8988T (cell line): ENCODE measurements around the gene IL4R.

Experiments
- DNase-seq: peaks from one replicate; pipeline ENCODE4 v3.0.0; 2011

IL4R gene

GRCh38 chr16:27289669-27290068 is 24.1 kb upstream of the IL4R start:
- DNase-seq: no peak

- DNase-seq: no peak
Measured at GRCh38 chr16:27290562-27290961, 23.2 kb upstream of the IL4R start.

- DNase-seq: no peak
Measured at GRCh38 chr16:27291106-27291505, 22.7 kb upstream of the IL4R start.

- no peak for DNase-seq
Measured at GRCh38 chr16:27291722-27292240, 22.0 kb upstream of the IL4R start.

GRCh38 chr16:27293343-27293742 is 20.4 kb upstream of the IL4R start:
- DNase-seq: no peak

DNA sequence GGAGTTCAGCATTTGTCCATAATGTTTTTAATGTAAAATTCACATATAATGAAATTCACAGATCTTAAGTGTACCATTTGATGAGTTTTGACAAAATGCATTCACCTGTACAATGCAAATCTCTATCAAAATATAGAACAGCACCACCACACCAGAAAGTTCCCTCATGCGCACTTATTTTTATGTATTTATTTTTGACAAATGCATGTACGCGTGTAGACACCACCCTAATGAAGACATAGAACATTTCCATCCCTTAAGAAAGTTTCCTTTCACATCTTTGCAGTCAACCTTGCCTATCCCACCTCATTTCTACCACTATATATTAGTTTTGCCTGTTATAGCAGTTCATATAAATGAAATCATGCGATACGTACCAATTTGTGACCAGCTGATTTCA is 15.6 kb upstream of the IL4R start:
- DNase-seq: no peak

GRCh38 chr16:27301236-27301861 is 12.4 kb upstream of the IL4R start:
- no peak for DNase-seq

DNA sequence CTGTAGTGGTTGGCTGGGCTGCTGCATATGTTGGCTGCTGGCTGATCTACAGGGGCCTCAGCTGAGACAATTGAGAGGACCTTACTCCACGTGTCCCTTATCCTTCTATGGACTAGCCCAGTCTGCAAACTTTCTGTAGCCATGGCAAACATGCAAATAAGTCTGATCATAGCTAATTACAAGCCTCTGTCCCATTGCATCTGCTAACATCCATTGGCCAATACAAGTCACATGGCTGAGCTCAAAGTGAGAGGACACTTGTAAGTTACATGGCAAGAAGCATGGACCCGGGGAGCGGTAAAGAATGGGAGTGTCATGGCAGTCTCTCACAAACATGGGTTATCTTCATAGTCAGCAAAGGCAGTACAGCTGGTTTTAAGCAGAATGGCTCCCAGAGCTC is 11.6 kb upstream of the IL4R start:
- DNase-seq: no peak

DNA sequence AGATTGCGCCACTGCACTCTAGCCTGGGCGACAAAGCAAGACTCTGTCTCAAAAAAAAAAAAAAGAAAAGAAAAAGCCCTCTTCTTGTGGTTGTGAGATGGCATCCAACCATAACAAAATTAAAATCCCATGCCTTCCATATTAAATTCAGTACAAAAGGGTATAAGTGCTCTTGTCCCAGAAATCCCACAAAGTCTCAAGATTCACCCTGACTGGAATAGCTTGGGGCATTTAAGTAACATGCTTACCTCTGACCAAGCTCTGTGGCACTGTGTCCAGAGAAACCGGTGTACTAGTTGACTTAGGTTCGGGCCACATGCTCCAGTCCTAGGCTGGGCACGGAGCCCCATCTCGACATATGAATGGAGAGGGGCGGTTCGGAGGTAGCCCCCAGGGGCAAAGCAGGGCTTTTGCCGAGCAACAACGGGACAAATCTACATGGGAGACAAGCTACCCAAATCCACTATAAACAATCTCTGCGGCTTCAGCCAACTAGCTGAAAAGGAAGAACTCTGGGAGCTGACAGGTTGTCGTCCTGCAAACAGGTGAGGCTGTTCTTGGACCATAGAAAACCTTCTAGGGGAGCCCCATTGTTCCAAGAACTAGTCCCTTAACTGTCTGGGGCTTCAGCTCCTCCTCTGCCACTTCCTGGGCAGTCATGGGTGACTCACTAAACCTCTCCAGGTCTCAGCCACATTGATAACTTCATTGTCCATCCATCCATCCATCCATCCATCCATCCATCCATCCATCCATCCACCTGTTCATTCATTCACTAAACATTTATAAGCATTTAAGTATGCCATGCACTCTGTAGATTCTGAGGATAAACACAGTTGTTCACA is 10.3 kb upstream of the IL4R start:
- no peak for DNase-seq

DNA sequence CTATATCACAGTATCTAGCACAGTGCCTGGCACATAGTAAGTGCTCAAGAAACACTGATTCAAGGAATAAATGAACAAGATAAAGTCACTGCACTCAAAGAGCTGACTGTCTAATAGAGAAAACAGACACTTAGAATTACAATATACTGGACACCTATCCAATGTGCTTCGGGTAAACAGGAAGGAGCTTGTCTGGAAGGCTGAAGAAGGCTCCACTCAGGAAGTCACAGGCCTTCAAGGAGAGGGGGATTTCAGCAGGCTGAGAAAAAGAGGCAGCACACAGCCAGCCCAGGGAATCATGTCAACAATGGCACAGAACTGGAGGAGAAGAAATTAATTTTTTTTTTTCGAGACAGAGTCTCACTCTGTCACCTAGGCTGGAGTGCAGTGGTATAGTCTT is 9.7 kb upstream of the IL4R start:
- DNase-seq: no peak

- no peak for DNase-seq
Measured at GRCh38 chr16:27304881-27305745, 8.7 kb upstream of the IL4R start.

DNA sequence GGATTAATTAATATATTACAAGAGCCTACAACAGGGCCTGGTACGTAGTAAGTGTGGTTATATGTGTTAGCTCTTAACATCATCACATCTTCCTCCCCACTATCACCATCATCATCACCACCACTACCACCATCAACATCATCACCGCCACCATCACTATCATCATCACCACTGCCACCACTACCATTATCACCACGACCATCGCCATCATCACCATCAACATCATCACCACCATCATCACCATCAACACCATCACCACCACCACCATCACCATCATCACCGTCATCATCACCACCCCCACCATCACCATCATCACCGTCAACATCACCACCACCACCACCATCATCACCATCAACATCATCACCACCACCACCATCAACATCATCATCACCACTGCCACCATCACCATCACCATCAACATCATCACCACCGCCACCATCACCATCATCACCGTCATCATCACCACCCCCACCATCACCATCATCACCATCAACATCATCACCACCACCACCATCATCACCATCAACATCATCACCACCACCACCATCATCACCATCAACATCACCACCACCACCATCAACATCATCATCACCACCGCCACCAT is 7.8 kb upstream of the IL4R start:
- DNase-seq: no peak

- no peak for DNase-seq
Measured at GRCh38 chr16:27308792-27309191, 5.0 kb upstream of the IL4R start.

GRCh38 chr16:27310576-27311447 is 3.0 kb upstream of the IL4R start:
- DNase-seq: no peak

- no peak for DNase-seq
Measured at GRCh38 chr16:27311448-27311830, 2.3 kb upstream of the IL4R start.

DNA sequence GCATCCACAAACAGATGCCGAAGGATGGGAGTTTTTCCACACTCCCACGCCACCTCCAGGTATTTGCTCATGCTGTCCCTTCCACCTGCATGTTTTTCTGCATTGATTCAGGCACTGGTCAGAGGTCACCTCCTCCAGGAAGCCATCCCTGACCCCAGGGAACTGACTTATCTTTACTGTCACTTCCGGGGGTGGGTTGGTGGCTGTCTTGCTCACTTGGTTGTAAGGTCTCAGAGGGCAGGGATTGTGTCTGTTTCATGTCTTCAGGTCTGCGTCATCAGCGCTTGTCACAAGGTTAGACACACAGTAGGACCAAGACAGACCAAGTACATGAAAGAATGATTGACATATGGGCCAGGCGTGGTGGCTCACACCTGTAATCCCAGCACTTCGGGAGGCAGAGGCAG is 1.9 kb upstream of the IL4R start:
- no peak for DNase-seq

DNA sequence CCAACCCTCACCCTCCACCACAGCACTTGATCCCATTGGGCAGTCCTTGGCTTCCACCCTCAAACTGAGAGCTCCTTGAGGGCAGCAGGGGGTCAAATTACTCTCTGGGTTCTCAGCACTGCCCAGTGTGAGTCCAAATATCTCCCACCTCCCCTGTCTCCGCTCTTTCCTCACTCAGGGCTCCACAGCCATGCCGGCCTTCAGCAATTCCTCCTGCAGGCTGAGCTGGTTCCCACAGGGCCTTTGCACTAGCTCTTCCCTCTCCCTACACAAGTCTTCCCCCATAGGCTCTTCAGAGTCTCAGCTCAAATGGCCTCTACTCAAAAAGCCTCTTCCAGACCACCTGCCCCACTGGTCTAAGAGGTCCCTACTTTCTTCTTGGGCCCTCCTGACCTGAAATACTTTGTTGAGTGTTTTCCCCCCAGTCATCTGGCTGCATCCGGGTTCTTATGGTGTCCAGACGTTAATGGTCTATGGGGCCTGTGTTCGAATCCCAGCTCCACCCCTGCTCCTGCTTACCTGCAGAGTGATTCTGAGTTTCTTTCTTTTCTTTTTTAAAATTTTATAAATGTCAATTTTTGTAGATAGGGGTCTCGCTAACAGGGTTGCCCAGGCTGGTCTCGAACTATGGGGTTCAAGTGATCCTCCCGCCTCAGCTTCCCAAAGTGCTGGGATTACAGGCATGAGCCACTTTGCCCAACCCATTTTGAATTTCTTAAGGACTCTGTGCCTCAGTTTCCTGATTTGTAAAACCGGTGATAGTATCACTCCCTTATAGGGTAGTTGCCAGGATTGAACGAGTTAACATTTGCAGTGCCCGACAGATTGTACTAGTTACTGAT is 973 bp upstream of the IL4R start:
- no peak for DNase-seq

DNA sequence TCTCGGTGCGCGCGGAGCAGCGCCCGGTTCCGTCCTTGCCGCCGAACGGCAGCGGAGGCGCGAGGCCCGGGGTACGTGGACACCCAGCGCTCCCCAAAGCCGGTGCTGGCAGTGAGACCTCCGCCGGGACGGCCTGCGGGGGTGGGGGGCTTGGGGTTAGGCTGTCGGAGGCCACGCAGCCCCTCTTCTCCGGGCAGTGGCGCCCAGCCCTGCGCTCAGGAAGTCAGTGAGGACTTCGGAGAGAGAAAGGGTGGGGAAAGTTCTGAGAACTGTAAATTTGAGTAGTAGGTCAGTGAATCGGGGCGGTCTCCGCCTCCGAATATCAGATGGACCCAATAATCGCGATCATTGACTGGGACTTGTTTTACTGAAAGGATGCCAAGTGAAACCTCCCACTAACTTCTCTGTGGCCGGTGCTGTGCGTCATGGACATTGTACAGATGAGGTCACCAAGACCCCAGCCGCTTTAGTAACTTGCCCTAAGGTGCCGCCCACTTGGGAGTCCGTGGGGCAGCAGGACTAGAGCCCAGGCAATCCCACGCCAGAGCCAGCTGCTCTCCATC is 468 bp downstream of the IL4R start:
- no peak for DNase-seq

DNA sequence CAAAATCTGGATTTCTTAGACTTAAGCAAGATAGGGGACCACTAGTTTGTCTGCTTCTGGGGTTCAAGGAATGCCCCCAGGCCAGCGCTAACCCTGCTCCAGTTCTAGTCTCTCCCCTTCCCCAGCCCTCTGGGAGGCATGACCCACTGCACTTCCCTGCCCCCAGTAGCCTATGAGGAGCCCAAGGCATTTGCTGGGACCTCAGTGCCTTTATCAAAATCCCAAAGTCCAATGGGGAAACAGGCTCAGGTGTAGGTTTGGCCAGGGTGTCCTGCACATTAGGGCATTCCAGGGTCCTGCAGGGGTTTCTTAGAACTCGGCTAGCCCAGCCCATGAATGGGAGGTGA is 1.2 kb downstream of the IL4R start:
- no peak for DNase-seq

DNA sequence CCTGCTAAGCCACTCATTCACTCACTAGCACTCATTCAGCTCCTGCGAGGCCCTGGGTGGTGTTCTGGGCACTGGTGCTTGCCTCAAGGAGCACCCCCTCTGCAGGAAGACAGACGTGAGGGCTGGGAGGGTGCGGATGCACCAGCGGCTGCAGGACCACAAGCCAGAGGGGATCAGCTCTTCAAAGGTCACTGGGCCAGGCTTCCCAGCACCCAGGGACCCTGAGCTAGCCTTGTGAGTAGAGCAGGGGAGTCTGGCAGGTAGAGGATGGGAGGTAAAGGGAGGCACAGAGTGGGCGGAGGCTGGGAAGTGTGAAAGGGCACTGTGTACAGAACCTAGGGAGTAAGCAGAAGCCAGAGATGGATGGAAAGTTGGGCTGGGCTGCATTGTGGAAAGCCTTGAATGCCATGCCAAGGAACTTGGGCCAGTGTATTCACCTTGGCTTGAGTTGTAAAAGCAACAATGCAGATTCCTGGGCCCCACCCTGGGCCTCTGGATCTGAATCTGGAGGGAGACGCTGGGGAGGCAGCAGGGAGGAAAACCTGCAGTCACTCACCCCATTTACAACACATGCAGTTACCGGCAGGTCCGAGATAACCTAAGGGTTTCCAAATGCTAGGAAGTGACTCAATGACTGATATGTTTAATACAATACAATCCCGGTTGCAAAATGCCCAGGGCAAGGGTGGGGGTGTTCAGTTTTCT is 1.7 kb downstream of the IL4R start:
- peak; percentile 31 for DNase-seq
